ENCODE results near the gene TREH.
"Not testable (repeated sequence)": the region's sequence is repeated elsewhere in the genome, so short reads cannot be mapped to it uniquely, and the experiment has no call there.

TREH gene

DNA sequence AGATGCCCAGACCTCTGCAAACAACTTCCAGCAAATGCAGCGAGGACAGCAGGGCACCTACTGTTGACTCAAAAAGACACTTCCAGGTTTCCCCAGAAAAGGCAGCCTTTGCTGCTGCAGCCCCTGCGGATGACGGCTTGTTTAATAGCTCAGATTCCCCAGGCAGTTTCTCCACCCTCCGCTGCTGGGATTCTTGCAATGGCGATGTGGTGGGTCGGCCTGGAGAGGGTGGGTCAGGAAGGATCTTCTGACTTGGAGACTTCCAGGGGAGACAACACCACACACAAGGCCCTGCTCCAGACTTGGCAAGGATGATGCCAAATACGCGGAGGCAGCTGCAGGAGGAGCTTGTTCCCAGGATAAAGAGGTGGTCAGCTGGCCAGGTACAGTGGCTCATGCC is 17.9 kb upstream of the TREH start:
- no peak for DNase-seq (ENCODE audit: low read depth in 2 of 2)

DNA sequence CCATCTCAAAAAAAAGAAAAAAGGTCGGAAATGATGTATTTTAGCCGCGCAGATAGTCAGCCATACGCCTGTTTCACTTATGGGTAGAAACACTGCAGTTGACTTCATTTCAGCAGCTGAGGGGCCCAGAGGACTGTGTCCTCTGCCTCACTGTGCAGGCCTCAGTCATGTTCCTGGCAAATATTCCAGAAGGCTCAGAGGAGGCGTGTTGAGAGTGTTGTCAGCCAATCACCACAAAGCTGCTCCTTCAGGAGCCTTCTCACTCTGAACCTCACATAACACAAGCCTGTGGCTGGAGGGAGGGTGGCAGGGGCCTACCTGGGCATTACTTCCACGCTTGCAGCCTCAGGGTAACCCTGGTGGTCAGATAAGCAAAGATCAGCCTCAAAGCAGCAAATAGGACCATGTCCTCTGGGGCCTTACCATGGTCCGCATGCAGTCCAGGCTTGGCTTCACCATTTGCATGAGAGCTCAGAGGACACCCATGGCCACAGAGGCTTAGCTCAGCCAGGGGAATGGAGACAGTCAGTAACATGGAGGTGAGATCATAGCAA is 17.3 kb upstream of the TREH start:
- DNase-seq (ENCODE audit: low read depth in 2 of 2): no peak

DNA sequence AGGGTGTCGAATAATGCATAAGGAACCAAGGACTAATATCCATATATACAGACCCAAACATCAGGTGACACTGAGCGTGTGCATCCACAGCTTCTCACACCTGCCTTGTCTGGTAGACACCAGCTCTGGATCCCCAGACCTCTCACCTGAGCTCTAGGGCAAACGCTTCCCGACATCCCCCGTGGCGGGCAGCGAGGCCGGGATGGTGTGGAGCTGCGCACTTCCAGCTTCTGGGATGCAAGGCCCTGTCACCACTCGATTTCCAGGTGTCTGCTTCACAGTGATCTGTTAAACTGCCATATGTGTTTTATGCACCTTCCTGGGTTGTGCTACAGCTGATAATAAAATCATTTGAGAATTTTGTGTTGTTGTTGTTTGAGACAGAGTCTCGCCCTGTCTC is 15.3 kb upstream of the TREH start:
- no peak for DNase-seq (ENCODE audit: low read depth in 2 of 2)

DNA sequence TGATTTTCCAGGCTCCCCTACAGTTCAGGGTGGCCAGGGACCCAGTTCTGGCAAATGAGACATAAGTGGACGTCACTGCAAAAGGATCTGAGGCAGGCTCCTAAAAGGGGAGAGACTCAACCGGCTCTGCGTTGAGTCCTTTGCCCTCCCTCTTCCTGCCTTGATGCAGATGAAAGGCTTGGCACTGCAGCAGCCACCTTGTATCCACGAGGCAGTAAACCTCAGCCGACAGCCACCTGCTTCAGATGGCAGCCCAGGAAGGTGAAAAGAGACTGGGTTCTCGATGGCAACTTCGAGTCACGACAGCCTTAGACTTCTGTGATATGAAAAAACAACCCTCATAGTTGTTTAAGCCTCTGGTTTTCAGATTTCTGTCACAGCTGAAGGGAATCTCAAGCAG is 14.7 kb upstream of the TREH start:
- no peak for DNase-seq (ENCODE audit: low read depth in 2 of 2)

DNA sequence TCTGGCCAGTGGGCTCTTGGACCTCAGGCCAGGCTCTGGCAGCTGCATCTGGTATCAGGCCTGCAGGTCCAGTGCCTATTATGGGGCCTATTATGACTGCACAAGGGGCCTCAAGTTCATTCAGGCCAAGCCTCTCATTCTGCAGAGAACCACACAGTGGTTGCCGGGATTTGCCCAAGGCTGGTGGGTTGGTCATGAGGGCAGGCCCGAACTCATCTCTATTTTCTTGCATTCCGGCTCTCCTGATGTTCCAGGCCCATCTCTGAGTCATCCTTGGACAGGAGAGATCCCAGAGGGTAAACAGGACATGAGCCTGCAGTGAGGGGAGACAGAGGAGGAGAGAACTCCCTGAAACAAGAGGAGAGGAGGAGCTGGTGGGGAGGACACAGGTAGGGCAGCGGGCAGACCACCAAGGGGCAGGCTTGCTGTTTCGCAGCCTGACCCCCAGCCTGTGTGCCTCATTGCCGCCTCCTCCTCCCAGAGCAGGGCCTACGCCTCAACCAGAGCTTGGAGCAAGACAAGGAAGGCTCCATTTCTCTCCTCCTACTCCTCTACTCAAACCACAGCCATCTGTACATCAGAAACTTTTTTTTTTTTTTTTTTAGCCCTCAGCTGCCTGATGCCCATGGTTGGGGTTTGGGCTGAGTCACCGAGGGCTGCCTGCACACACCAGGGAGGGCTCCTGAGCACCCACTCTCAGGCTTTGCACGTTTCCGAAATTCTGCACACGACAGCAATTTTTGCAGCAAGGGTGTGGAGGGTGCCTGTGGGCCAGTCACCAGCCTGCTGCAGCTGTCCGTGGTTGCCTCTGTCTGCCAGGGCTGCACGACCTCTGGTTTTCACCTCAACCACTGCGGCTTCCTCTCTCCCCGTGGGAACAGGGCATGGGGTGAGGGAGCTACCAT is 12.7 kb upstream of the TREH start:
- DNase-seq (ENCODE audit: low read depth in 2 of 2): peak; percentile 38 to 46

DNA sequence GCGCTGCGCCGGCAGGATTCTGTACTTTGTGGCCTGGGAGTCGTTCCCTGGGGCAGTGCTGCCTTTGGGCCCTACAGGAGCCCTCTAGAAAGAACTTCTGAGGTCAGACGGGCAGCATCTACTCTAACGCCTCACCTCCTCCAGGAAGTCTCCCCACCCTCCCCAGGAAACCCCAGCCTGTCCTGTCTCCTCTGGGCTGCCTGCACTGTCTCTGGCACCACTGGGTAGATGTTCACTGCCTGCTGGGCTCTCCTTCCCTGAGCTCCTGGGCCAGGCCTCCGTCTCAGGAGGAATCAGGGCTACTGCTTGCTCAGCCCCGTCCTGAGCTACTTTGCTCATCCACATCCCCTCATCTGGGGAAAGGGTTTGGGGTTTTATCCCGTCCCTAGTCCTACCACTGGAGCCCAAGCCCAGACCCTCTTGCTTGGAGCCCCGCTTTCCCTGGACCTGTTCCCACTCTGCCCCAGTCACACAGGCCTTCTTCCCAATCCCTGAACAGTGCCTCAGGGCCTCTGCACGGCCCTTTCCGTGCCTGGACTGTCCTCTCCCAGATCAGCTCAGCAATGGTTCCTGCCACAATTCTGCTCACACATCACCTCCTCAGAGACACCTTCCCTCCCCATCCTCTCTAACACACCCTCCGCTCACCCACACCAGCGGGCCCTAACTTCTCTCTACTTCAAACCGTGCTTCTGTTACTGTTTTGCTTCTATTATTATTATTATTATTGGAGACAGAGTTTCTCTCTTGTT is 11.3 kb upstream of the TREH start:
- DNase-seq (ENCODE audit: low read depth in 2 of 2): no peak

DNA sequence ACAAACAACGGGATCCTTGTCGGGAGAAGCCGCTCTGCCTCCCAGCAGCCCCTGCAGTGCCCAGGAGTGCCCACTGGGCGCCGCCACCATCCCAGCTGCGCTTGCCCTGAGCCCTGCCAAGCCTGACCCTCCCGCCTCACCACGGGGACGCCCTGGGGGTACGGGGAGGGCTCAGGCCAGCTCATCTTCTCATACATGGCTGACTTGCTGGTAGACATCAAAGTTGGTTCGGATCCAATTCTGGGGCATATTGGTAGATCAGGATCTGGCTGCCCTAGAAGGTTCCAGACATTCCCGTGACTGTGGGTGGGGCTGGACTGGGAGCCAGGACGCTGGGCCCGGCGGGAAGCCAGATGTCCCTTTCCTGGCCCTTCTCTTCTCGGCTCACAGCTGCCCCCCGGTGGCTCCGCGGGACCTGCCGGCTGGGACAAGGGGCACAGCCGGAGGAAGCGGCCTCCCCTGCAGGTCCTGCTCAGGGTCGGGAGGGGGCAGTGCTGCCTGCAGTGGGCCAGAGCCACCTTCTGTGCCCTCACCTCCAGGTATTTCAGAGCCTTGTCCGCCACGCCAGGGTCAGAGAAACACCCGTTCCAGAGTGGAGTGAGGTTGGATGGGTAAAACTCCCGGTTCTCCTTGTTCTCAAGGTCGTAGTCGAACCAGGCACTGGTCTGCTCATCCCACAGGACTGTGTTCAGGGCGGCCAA is 10.6 kb upstream of the TREH start:
- DNase-seq (ENCODE audit: low read depth in 2 of 2): peak; percentile 66 to 68

DNA sequence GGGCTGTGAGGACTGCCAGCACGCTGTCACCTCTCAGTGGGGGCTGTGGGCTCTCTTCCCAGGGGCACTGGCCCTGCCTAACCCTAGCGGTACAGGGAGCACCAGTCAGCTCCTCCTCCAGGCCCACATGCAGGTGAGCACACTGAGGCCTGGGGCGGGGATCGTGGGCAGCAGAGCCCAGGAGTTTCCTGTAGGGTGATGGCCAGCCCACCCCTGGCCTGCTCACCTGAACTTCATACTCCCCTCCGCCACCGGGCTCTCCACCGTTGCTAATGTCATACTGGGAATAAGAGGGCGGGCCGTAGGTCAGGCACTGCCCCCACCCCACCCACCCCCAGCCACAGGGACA is 10.0 kb upstream of the TREH start:
- DNase-seq (ENCODE audit: low read depth in 2 of 2): no peak

DNA sequence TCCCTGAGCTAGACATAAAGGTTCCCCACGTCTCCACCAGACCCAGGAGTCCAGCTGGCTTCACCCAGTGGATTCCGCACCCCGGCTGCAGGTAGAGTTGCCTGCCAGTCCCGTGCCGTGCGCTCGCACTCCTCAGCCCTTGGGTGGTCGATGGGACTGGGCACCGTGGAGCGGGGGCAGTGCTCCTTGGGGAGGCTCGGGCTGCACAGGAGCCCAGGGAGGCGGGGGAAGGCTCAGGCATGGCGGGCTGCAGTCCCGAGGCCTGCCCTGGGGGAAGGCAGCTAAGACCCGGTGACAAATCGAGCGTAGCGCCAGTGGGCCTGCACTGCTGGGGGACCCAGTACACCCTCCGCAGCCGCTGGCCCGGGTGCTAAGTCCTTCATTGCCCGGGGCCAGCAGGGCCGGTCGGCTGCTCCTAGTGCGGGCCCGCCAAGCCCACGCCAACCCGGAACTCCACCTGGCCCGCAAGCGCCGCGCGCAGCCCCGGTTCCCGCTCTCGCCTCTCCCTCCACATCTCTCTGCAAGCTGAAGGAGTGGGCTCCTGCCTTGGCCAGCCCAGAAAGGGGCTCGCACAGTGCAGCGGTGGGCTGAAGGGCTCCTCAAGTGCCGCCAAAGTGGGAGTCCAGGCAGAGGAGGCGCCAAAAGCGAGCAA is 9.5 kb upstream of the TREH start:
- DNase-seq (ENCODE audit: low read depth in 2 of 2): no peak

DNA sequence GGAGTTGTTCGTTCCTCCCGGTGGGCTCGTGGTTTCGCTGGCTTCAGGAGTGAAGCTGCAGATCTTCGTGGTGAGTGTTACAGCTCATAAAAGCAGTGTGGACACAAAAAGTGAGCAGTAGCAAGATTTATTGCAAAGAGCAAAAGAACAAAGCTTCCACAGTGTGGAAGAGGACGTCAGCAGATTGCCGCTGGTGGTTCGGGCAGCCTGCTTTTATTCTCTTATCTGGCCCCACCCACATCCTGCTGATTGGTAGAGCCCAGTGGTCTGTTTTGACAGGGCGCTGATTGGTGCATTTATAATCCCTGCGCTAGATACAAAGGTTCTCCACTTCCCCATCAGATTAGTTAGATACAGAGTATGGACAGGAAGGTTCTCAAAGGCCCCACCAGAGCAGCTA is 8.9 kb upstream of the TREH start:
- DNase-seq (ENCODE audit: low read depth in 2 of 2): not testable (repeated sequence)

DNA sequence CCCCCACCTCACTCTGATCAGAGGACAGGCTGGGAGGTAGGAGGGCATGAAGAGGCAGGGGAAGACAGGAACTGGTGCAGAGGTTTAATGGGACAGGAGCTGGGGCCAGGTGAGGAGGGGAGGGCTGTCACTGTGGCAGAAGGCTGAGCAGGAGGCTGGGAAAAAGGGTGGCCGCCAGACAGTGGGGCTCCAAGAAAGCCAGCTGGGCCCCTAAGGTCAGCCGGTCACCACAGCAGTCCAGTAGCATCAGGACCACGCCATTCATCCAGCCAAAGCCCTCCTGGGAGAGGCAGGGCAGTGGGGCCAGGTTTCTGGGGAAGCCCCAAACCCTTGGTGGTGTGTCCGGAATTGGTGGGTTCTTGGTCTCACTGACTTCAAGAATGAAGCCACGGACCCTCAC is 8.5 kb upstream of the TREH start:
- DNase-seq (ENCODE audit: low read depth in 2 of 2): no peak

DNA sequence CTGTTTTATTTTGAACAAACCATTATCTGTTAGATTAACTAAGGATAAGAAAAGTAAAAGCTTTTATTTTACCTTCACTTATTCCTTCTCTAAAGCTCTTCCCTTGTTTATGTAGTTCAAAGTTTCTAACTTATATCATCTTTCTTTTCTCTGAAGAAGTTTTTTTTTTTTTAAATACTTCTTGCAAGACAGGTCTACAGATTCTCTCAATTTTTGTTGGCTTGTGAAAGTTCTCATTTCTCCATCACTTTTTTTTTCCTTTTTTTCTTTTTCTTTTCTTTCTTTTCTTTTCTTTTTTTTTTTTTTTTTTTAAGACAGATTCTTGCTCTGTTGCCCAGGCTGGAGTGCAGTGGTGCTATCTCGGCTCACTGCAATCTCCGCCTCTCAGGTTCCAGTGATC is 4.7 kb upstream of the TREH start:
- DNase-seq (ENCODE audit: low read depth in 2 of 2): no peak

DNA sequence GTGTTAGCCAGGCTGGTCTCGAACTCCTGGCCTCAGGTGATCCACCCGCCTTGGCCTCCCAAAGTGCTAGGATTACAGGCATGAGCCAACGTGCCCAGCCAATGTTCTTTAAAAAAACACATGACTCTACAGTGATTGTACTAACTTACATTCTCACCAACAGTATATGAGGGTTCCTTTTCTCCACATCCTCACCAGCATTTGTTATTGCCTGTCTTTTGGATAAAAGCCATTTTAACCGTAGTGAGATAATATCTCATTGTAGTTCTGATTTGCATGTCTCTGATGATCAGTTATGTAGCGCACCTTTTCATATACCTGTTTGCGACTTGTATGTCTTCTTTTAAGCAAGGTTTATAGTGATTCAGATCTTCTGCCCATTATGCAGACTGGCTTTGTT is 3.5 kb upstream of the TREH start:
- DNase-seq (ENCODE audit: low read depth in 2 of 2): not testable (repeated sequence)

DNA sequence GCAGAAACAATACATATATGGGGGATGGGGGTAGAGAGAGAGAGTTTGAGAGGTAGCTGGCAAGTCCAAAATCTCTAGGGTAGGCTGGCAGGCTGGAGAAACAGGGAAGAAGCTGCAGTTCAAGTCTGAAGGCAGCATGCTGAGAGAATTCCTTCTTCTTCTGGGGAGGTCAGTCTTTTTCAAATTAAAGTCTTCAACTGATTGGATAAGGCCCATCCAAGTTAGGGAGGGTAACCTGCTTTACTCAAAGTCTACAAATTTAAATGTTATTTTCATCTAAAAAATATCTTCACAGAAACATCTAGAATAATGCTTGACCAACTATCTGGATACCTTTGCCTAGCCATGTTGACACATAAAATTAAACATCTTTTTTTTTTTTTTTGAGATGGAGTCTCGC is 2.9 kb upstream of the TREH start:
- no peak for DNase-seq (ENCODE audit: low read depth in 2 of 2)

DNA sequence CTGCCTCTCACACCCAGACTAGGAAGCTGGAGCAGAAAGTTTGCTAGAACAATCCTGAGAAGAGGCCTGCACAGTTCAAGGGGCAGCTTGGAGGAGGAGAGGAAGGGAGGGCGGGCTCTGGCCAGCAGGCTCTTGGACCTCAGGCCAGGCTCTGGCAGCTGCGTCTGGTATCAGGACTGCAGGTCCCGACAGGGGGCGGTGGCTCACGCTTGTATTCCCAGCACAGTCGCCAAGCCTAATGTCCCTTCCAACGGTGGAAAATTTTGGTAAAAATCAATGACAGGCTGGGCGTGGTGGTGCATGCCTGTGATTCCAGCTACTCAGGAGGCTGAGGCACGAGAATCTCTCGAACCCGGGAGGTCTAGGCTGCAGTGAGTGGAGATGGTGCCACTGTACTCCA is 542 bp downstream of the TREH start:
- DNase-seq (ENCODE audit: low read depth in 2 of 2): not testable (repeated sequence)

DNA sequence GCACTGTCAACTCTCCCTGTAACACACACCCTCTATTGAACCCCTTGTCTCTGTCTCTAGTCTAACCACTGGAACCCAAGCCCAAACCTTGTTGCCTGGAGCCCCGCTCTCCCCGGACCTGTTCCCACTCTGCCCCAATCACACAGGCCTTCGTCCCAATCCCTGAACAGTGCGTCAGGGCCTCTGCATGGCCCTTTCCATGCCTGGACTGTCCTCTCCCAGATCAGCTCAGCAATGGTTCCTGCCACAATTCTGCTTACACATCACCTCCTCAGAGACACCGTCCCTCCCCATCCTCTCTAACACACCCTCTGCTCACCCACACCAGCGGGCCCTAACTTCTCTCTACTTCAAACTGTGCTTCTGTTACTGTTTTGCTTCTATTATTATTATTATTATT is 1.5 kb downstream of the TREH start:
- no peak for DNase-seq (ENCODE audit: low read depth in 2 of 2)

DNA sequence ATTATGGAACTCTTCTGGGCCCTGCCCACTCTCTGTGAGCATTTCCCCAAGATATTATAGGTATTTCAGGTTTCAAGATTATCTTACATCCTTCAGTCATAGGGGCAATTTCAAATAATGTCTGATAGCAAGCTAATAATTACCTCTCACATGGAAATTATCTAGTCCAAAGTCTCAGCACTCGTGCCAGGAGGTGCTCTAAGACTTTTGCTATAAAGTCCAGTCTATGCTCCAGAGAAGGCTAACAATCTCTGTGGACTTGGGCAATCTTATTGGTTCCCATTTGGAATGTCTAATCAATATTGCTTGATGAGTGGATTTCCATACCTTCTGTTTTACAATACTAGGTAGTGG is 5.4 kb downstream of the TREH start:
- DNase-seq (ENCODE audit: low read depth in 2 of 2): no peak

DNA sequence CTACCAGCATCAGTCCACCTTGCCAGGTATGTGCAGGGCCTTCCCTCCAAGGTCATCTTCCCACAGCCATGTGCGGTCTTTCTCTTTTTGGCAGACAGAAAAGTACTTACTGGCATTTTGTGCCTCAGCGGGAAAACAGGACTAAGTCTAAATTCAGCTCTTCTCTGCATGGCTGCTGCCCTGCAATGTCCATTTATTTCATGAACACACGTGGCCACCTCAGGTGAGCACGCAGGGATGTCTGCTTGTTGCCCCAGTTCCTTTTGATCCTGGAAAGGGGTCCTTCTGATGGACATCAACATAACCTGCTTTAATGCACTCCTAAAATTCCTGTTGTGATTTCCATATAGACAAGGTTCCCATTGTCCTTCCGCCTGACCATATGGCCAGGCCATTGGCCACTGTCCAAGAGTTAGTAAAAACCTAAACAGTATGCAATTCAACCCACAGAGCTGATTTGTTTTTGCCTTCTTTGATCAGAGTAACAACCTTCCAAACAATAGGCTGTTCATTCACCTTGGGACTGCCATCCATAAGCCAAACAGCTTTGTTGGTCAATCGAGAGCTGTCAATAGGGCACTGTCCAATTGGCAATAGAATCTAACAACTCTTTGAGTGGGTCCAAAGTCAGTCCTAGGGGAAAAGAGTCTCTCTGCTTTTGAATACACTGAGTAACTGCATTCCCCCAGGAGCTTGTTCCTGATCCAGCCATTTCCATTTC is 5.9 kb downstream of the TREH start:
- no peak for DNase-seq (ENCODE audit: low read depth in 2 of 2)

DNA sequence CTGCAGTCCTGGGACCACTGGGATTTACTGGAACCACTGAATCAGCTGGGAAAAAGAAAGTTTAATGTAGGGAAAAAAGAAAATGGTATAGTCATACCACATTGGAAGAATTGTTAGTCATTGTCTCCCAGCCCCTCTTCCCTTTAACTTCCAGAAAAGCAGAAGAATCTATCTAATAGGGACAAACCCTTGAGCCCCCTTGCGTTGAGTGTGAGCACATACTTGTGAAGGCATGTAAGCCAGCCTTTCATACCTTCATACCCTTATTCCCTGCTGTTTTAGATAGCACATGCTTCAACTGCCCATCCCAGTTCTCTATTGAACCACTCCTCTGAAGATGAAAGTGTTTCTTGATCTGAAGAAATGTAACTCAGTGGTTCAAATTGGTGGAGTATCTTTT is 6.6 kb downstream of the TREH start:
- DNase-seq (ENCODE audit: low read depth in 2 of 2): no peak

DNA sequence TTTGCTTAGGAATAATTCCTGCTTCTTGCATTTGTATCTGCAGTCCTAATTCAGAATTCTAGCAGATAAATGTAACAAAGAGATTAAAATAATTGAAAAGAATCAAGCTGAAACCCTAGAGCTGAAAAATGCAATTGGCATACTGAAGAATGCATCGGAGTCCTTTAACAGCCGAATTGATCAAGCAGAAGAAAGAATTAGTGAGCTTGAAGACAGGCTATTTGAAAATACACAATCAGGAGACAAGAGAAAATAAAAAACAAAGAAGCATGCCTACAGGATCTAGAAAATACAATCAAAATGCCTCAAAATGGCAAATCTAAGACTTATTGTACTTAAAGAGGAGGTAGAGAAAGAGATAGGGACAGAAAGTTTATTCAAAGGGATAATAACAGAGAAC is 8.2 kb downstream of the TREH start:
- no peak for DNase-seq (ENCODE audit: low read depth in 2 of 2)

DNA sequence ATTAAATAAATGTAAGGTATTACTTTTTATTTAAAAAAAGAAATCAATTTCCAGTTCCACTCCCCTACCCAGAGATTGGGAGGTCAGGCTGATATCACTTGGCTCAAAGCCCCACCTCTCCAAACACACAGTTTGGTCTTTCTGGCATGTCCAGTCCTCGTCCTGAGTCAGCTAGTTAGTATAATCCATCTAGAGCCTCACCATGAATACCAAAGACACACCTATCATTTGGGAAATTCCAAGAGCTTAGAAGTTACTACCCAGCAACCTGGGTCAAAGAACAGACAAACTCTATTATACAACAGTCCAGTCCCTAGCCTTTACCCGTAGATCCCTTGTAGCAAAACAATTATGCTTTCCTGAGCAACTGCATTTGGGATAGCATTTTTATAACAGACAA is 9.4 kb downstream of the TREH start:
- DNase-seq (ENCODE audit: low read depth in 2 of 2): no peak
